ENCODE results near the gene TRERF1. TPM values are rescaled to one million over a fixed set of nuclear protein-coding genes. Genes with fewer than 3 reads are reported as not detected.
A peak's percentile ranks its signal among the peaks of the same experiment; 100 is the strongest.

The TRERF1 gene
- total RNA-seq, 1 donor: 6.5 TPM

DNA sequence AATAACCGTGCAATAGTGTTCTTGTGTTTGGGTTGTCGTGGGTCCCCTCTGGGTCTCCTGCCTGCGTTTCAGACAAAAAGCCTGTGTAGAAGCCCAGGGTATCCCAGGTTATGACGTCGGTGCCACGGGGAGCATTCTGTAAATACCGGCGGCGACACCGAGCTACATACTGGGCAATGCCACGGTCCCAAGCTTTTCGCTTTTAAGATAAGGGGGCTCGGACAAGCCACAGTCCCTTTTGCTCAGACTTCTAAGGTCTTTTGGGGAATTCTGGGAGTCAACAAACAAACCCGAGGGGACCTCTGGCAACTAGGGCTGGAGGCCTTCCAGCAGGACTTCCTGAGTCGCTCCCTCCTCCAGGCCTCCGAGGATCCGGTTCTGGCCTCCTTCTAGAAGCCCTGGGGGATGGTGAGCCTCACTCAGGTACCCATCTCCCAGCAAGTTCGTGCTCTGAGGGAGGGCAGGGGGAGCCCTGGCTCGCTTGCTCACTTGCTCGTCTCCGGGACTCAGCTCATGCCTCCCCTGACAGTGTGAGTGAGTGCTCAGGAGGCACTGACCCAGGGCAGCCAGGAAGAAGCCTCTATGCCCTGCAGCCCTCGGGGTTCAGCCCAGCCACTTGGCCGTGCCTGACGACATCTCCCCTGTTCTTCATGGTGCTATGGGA lies 171.6 kb downstream of the TRERF1 start:
- H3K4me3 ChIP-seq (ENCODE audit: low read depth, low read length): no peak overlapping the region
- DNase-seq (ENCODE audit: low read depth): peak; percentile 49
- TF ChIP-seq, protein P1, sequence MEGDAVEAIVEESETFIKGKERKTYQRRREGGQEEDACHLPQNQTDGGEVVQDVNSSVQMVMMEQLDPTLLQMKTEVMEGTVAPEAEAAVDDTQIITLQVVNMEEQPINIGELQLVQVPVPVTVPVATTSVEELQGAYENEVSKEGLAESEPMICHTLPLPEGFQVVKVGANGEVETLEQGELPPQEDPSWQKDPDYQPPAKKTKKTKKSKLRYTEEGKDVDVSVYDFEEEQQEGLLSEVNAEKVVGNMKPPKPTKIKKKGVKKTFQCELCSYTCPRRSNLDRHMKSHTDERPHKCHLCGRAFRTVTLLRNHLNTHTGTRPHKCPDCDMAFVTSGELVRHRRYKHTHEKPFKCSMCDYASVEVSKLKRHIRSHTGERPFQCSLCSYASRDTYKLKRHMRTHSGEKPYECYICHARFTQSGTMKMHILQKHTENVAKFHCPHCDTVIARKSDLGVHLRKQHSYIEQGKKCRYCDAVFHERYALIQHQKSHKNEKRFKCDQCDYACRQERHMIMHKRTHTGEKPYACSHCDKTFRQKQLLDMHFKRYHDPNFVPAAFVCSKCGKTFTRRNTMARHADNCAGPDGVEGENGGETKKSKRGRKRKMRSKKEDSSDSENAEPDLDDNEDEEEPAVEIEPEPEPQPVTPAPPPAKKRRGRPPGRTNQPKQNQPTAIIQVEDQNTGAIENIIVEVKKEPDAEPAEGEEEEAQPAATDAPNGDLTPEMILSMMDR (IDR thresholded peaks at IDR 0.05; ENCODE audit: insufficient read depth, low read depth, low read length): no peak

DNA sequence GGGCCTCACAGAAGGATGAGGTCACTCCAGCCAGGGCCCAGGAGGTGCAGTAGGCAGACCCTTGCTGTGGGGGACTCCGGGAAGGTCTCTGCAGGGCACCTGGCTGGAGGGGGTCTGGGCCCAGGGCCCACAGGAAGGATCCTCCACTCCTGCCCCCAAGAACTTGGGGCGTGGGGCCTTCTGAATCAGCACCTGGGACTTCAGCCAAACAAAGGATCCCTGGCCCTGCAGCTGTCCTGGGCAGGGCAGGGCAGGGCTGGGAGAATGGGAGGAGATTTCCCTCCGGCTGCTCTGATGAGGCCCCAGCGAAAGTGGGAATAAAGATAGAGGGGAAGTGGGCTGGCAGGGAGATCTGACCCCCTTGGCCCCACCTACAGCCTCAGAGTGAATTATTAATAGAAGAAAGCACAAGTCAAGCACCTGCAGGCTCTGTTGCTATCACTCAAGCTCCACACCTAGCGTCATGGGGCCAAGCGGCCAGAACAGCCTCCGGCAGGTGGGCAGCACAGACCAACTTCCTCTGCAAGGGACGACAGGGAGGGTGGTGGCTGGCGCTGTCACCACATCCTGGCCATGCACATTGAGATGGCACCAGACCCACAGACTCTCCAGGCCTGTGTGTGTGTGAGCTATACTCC lies 172.5 kb downstream of the TRERF1 start:
- peak; percentile 53 for DNase-seq (ENCODE audit: low read depth)
- TF ChIP-seq, protein P1 (IDR thresholded peaks at IDR 0.05; ENCODE audit: insufficient read depth, low read depth, low read length): no peak
- no peak overlapping the region for H3K4me3 ChIP-seq (ENCODE audit: low read depth, low read length)

DNA sequence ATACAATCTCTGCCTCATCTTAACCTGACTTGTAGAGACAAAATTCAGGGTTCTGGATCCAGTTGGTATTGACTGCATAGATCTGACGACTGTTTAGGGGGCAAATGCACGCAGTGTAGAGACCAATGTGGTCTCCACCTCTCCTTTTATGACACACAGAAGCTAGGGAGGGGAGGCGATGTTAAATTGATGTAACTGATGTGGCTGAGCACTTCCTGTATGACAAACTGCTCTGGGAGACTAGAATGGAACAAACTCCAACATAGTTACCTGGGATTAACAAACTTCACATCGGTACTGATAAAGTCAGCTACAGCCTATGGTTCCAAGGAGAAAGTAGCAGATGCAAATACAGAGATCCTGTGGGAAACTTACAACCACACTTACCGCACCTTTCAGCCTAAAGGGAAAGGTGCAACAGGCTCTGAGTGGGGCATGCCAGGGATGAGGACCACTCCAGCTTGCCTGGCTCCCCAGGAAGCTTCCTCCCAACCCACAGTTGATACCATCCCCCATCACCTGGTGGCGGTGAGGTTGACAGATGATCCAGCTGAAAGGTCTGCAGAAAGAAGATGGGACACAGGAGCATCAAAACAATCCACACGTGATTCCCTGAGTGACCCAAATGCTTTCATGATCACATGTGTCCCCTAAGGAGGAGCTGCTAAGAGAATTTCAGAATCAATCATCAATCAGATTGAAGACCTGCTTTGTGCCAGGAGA lies 173.4 kb downstream of the TRERF1 start:
- no peak overlapping the region for H3K4me3 ChIP-seq (ENCODE audit: low read depth, low read length)
- TF ChIP-seq, protein P1 (IDR thresholded peaks at IDR 0.05; ENCODE audit: insufficient read depth, low read depth, low read length): no peak
- DNase-seq (ENCODE audit: low read depth): no peak

DNA sequence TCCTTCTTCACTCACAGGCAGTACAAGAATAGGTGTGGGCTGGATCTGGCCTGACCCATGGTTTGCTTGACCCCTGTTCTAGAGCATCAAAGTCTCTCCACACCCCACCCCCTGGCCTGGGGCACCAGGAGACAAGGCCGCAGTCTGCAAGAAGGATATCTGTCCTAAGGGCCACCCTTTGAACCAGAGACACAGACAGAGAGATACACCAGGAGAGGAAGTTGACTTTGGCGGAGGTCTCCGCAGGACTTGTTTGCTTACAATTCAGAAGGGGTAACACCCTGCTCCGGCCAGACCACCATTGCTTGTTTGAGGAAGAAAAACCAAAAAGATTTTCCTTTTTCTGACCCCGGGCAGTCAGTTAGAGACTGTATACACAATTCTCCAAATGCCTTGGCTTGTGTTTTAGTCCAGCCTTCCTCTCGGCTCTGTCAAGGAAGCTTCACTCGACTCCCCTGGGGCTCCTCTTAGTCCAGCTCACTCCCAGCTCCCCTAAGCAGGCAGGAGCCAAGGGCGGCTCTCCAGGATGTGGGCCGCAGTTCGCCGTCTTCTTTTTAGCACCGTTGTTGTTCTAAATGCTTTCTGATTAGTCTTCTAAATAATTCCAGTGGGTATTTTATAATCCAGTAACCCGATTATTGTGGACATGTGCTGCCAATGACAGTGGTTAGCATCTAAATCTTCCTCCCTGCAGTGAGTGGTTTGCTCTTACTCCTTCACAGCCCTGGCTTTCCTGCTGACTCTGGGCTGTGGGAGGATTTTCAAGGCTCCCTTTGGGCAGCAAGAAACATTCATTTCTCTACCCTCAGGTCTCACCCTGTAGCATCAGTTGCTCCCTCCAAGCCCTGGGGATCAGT lies 175.5 kb downstream of the TRERF1 start:
- TF ChIP-seq, protein P1 (IDR thresholded peaks at IDR 0.05; ENCODE audit: insufficient read depth, low read depth, low read length): no peak
- DNase-seq (ENCODE audit: low read depth): peak; percentile 38
- no peak overlapping the region for H3K4me3 ChIP-seq (ENCODE audit: low read depth, low read length)

DNA sequence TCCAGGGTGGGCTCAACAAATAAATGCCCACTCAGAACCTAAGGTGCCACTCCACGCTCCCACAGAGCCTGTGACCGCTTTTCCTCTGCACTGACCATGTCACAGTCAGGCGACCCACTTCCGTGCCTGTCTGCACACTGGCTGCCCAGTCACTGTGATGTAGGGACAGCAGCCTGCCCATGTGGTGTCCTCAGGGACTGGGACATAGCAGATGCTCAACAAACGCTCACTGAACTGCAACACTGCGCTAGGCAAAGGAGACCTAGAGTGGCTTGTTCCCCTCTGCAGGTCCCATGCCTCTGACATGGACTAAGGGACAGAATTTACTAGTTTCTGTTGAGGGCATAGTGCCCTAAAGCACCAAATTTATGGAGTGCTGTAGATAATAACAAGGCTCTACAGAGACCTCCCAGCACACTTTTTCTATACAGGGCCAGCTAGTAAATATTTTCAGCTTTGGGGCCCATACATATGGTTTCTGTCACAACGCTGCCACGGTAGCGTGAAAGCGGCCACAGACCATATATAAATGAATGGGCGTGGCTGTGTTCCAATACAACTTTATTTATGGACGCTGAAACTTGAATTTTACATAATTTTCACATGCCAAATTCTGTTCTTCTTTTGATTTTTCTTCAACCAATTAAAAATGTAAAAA lies 176.2 kb downstream of the TRERF1 start:
- no peak overlapping the region for H3K4me3 ChIP-seq (ENCODE audit: low read depth, low read length)
- no peak for DNase-seq (ENCODE audit: low read depth)
- TF ChIP-seq, protein P1 (IDR thresholded peaks at IDR 0.05; ENCODE audit: insufficient read depth, low read depth, low read length): no peak

DNA sequence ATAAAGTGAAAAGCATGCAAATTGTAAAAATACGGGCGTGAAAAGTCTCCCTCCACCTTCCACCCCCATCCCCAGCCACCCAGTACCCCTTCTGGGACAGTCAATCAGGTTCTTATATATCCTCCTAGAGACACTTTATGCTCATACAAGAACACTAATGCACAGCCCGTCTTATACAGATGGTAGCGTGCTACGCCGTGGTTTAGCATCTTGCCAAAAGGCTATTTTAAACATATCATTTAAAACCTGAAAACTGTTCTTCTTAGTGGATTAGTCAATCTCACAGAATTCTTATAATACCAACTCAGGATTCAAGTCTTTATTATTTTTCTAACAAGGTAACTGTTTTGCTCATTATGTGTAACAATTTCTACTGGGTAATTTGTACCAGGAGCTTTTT lies 176.8 kb downstream of the TRERF1 start:
- H3K4me3 ChIP-seq (ENCODE audit: low read depth, low read length): no peak overlapping the region
- TF ChIP-seq, protein P1 (IDR thresholded peaks at IDR 0.05; ENCODE audit: insufficient read depth, low read depth, low read length): no peak
- no peak for DNase-seq (ENCODE audit: low read depth)
